B cell (primary cell): ENCODE data around the gene TUBAL3. TPM values are rescaled to one million over a fixed set of nuclear protein-coding genes. Genes with fewer than 3 reads are reported as not detected.

Source experiments
- ATAC-seq: fragments of 200-7000 bp; cut with Tn5 transposase; one replicate; pipeline ENCODE4 v1.10.0; 2021; ENCODE audit warnings: low read depth, mild to moderate bottlenecking, moderate number of reproducible peaks, moderate library complexity
- CTCF ChIA-PET: fragments of 350-600 bp; sonication (Branson Sonifier 250); formaldehyde crosslinking; loops from one replicate; lab custom pipeline; 2021; ENCODE audit warnings: antibody characterized with exemption, inconsistent platforms; lab: Charles Lee
- POLR2A ChIA-PET: fragments of 350-600 bp; sonication (Branson Sonifier 250); formaldehyde crosslinking; loops from one replicate; lab custom pipeline; 2021; ENCODE audit warnings: antibody characterized with exemption; lab: Charles Lee
- DNase-seq: peaks from one replicate; pipeline ENCODE4 v3.0.0; 2013
- H2AFZ ChIP-seq: 2 replicates; pipeline ENCODE4 v1.6.1; 2012; ENCODE audit warnings: mild to moderate bottlenecking, low read depth, low read length; ENCODE audit not compliant: insufficient read depth, poor library complexity, severe bottlenecking
- H3K27ac ChIP-seq, 2 donors: 1 replicate in 1 of 2; 2 replicates in 1 of 2; pipeline ENCODE4 v1.5.1; 2012 to 2013; ENCODE audit warnings: low read length in 2 of 2, mild to moderate bottlenecking in 2 of 2, moderate library complexity in 1 of 2
- H3K27me3 ChIP-seq, 4 experiments: fragments of 200-600 bp in 1 of 4; sonication (generic) in 1 of 4; replicated peaks in 1 of 4; 1 replicate in 2 of 4; 2 replicates in 2 of 4; pipeline versions ENCODE4 v1.6.1 to v1.7.0; 2013 to 2016; ENCODE audit warnings: low read length in 3 of 4, mild to moderate bottlenecking in 2 of 4, mixed read lengths in 1 of 4, moderate library complexity in 1 of 4; ENCODE audit not compliant: insufficient read depth in 4 of 4, control insufficient read depth in 3 of 4; ENCODE audit errors: control extremely low read depth in 1 of 4
- H3K36me3 ChIP-seq, 2 experiments: replicated peaks in 1 of 2; 1 replicate in 1 of 2; 2 replicates in 1 of 2; pipeline versions ENCODE4 v1.6.1 to v1.7.1; 2013; ENCODE audit warnings: low read length in 1 of 2; ENCODE audit not compliant: insufficient read depth in 2 of 2, control insufficient read depth in 1 of 2; ENCODE audit errors: control extremely low read depth in 1 of 2, extremely low read depth in 1 of 2
- H3K4me1 ChIP-seq, 2 donors: fragments of 200-600 bp in 1 of 2; sonication (generic) in 1 of 2; 1 replicate in 1 of 2; 2 replicates in 1 of 2; pipeline versions ENCODE4 v1.5.1 to v1.6.1; 2013 to 2017; ENCODE audit warnings: low read length in 2 of 2; ENCODE audit not compliant: control insufficient read depth in 2 of 2, insufficient read depth in 2 of 2
- H3K4me2 ChIP-seq: replicated peaks from 2 replicates; pipeline ENCODE3; 2012; ENCODE audit warnings: mild to moderate bottlenecking, low read depth, low read length; ENCODE audit not compliant: poor library complexity, severe bottlenecking
- H3K4me3 ChIP-seq, 5 experiments: fragments of 200-600 bp in 1 of 5; sonication (generic) in 1 of 5; 1 replicate in 3 of 5; 2 replicates in 2 of 5; pipeline versions ENCODE4 v1.5.1 to v1.7.0; 2011 to 2016; ENCODE audit warnings: low read length in 4 of 5, mild to moderate bottlenecking in 4 of 5, low read depth in 2 of 5, control low read depth in 1 of 5, moderate library complexity in 1 of 5; ENCODE audit not compliant: insufficient read depth in 1 of 5; ENCODE audit errors: control extremely low read depth in 1 of 5, extremely low read depth in 1 of 5
- H3K79me2 ChIP-seq: fragments of 200-600 bp; sonication (generic); one replicate; pipeline ENCODE4 v1.6.0; 2016; ENCODE audit warnings: low read length; ENCODE audit not compliant: control insufficient read depth, insufficient read depth
- H3K9ac ChIP-seq: fragments of 200-600 bp; sonication (generic); 2 replicates; pipeline ENCODE4 v1.6.1; 2017; ENCODE audit warnings: mild to moderate bottlenecking, low read length, moderate library complexity
- H3K9me3 ChIP-seq, 3 donors: one replicate each; pipeline versions ENCODE4 v1.6.1 to v1.7.1; 2013; ENCODE audit warnings: low read length in 2 of 3; ENCODE audit not compliant: control insufficient read depth in 2 of 3, insufficient read depth in 1 of 3; ENCODE audit errors: control extremely low read depth in 1 of 3
- H4K20me1 ChIP-seq: 2 replicates; pipeline ENCODE4 v1.6.0; 2012; ENCODE audit warnings: mild to moderate bottlenecking, low read length; ENCODE audit not compliant: insufficient read depth, control insufficient read depth, poor library complexity, severe bottlenecking
- H3K27ac Mint-ChIP-seq: one replicate; pipeline ENCODE4 v1.8.0; 2021; ENCODE audit warnings: mixed read lengths
- H3K27me3 Mint-ChIP-seq: one replicate; pipeline ENCODE4 v1.8.0; 2021; ENCODE audit warnings: mixed read lengths
- H3K4me1 Mint-ChIP-seq: one replicate; pipeline ENCODE4 v1.8.0; 2021; ENCODE audit warnings: mixed read lengths
- H3K4me3 Mint-ChIP-seq: one replicate; pipeline ENCODE4 v1.8.0; 2021; ENCODE audit warnings: mixed read lengths
- H3K9me3 Mint-ChIP-seq: one replicate; pipeline ENCODE4 v1.8.0; 2022; ENCODE audit warnings: mixed read lengths; ENCODE audit not compliant: insufficient read depth
- CTCF ChIP-seq: fragments of 200-600 bp; IDR thresholded peaks from one replicate; pipeline ENCODE4 v1.8.0; 2022; ENCODE audit warnings: antibody characterized with exemption, mild to moderate bottlenecking
- EZH2 ChIP-seq: IDR thresholded peaks from 2 replicates; pipeline ENCODE4 v1.6.1; 2012; ENCODE audit warnings: borderline replicate concordance, low read depth, mild to moderate bottlenecking, moderate library complexity, low read length; ENCODE audit not compliant: insufficient read depth, poor library complexity, severe bottlenecking
- WGBS: methylation state at CpG from one replicate; pipeline ENCODE4 v1.1.5; 2013; ENCODE audit warnings: missing lambda C conversion rate; ENCODE audit not compliant: insufficient coverage; 5-methylcytosine and 5-hydroxymethylcytosine counted together
- intact Hi-C: fragments of 100-400 bp; cut with micrococcal nuclease; formaldehyde crosslinking; loops from one replicate; pipeline ENCODE4 v1.10.0; 2022
- polyA plus RNA-seq: library from polyadenylated mRNA; depleted of rRNA; stranded (reverse); fragments of >200 nt; gene quantifications from 2 replicates; pipeline ENCODE4 v1.2.3, GENCODE V29; 2012
- total RNA-seq, 2 donors: library from RNA; stranded (reverse); fragments of 120-200 nt in 1 of 2; gene quantifications; 1 replicate in 1 of 2; 2 replicates in 1 of 2; pipeline versions ENCODE4 v1.2.3 to v1.2.4, GENCODE V29; 2013 to 2022

TUBAL3 gene
- total and polyA plus RNA-seq, 2 donors (not counting 1 experiment from before 2014, with no cell fraction given), result not detected

GRCh38 chr10:5428133-5428532, 23.5 kb upstream of the TUBAL3 start:
- H3K4me1 ChIP-seq, result no peaks in the 10 kb centered on the region
- H4K20me1 ChIP-seq, result no peaks in the 10 kb centered on the region
- no peak overlapping the region for H3K27ac Mint-ChIP-seq
- peaks cover 5% of the 10 kb centered on the region for H3K9me3 Mint-ChIP-seq
- H2AFZ ChIP-seq, result no peak overlapping the region
- TF ChIP-seq EZH2 (no peak), CTCF (no peak)
- intact Hi-C loops, result no loop called here
- H3K4me3 ChIP-seq, result no peak overlapping the region
- no peak overlapping the region for H3K27ac ChIP-seq
- DNase-seq, result no peak
- POLR2A ChIA-PET, result interaction anchor here (0.7 kb wide), 1 partner anchor 15 kb away, joined by 3 read pairs; no protein-coding TSS in a partner anchor
- H3K9ac ChIP-seq, result no peak overlapping the region
- no peak overlapping the region for H3K4me3 Mint-ChIP-seq
- no peaks in the 10 kb centered on the region for H3K36me3 ChIP-seq
- no peaks in the 10 kb centered on the region for H3K27me3 ChIP-seq
- 100% methylated on average over 1 of the region's 2 CpGs for WGBS
- no peaks in the 10 kb centered on the region for H3K79me2 ChIP-seq
- no peak overlapping the region for H3K4me2 ChIP-seq
- no peaks in the 10 kb centered on the region for H3K4me1 Mint-ChIP-seq
- H3K27me3 Mint-ChIP-seq, result no peaks in the 10 kb centered on the region
- ATAC-seq, result no peak
- CTCF ChIA-PET, result interaction anchor here (0.7 to 2.3 kb wide), 3 partner anchors 14 to 195 kb away, joined by 3 to 8 read pairs (median 3); no protein-coding TSS in a partner anchor
- peaks cover 0 to 3% (median 0%) of the 10 kb centered on the region in 3 donors for H3K9me3 ChIP-seq

DNA sequence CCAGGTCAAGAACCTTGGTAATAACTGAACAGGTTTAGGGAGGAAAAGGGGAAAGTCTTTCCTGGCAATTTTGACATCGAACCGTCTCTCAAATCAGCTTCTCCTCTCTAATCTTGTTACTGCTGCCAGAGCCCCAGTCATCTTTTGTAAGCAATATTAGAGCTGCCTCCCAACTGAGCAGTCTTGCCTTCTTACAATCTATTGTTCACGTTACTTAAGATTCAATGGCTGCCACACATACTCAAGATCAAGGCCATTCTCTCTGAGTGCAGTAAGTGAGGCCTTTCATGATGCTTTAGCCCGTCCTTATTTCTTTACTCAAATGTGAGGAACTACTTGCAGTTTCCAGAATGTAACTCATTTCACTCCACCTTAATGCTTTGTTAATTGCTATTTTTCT, 20.1 kb upstream of the TUBAL3 start:
- no peak overlapping the region for H3K4me3 Mint-ChIP-seq
- no peak overlapping the region for H3K27ac Mint-ChIP-seq
- intact Hi-C loops, result no loop called here
- Histone ChIP-seq H3K9me3 (no peaks in the 10 kb centered on the region), H3K79me2 (peaks cover 3% of the 10 kb centered on the region), H3K4me2 (no peak overlapping the region), H3K27ac (no peak overlapping the region), H2AFZ (no peak overlapping the region), H3K9ac (no peak overlapping the region), H4K20me1 (no peaks in the 10 kb centered on the region), H3K4me1 (no peaks in the 10 kb centered on the region), H3K36me3 (no peaks in the 10 kb centered on the region), H3K4me3 (no peak overlapping the region), H3K27me3 (no peaks in the 10 kb centered on the region)
- ATAC-seq, result no peak
- no peaks in the 10 kb centered on the region for H3K27me3 Mint-ChIP-seq
- 100% methylated on average over 1 of the region's 4 CpGs for WGBS
- POLR2A ChIA-PET, result no interaction called here
- DNase-seq, result no peak
- no peaks in the 10 kb centered on the region for H3K4me1 Mint-ChIP-seq
- no peak for TF ChIP-seq EZH2
- no peak for TF ChIP-seq CTCF
- no peaks in the 10 kb centered on the region for H3K9me3 Mint-ChIP-seq
- CTCF ChIA-PET, result interaction anchor here (0.8 to 1.8 kb wide), 6 partner anchors 8 to 199 kb away, joined by 3 to 6 read pairs (median 4); no protein-coding TSS in a partner anchor
